RPMI8226 (cell line): Measurements from ENCODE around the gene AKAP8L.

Experiments
- DNase-seq: peaks from one replicate; pipeline ENCODE4 v3.0.0-alpha.2; 2015

Gene AKAP8L

DNA sequence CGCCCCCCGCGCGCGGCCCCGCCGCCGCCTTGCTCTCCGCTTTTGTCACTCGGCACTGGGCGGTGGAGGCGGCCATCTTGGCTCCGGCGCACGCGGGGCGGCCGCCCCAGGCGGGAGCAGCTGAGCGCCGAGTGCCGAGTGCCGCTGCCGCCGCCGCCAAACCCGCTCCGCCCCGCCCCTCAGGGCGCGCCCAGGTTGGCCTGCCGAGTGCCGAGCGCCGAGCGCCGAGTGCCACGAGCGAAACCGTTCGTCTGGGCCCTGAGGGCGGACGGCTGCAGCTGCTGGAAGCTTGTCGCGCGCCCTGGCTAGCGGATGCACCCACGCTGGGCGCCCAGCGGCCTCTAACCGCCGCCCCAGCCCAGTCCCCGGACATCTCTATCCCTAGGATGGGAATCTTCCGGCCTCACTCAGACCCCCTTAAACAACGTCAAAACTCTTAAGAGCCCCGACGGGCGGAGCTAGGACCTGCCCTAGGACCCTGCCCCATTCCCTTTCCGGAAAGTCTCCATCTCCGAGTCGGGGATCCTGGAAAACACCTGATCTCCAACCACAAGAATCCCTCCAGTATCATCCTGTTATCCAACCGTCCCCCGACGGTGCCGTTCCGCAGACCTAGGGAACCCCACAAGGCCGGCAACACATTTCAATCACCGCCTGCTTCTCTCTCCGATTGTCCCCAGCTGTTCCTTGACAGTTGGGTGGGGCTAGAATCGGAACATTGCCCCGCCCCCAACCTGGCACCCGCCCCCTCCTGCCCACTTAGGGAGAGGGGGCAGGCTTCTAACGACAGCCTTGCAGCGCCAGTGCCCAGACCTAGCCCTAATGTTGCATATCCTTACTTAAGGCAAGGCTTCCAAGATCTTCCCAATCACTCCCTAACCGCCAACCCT is 14.1 kb upstream of the AKAP8L start:
- peak; percentile 95 for DNase-seq

- DNase-seq = no peak
Observed at GRCh38 chr19:15432018-15432494, 13.3 kb upstream of the AKAP8L start.

- DNase-seq = no peak
Observed at GRCh38 chr19:15431396-15432017, 12.7 kb upstream of the AKAP8L start.

DNA sequence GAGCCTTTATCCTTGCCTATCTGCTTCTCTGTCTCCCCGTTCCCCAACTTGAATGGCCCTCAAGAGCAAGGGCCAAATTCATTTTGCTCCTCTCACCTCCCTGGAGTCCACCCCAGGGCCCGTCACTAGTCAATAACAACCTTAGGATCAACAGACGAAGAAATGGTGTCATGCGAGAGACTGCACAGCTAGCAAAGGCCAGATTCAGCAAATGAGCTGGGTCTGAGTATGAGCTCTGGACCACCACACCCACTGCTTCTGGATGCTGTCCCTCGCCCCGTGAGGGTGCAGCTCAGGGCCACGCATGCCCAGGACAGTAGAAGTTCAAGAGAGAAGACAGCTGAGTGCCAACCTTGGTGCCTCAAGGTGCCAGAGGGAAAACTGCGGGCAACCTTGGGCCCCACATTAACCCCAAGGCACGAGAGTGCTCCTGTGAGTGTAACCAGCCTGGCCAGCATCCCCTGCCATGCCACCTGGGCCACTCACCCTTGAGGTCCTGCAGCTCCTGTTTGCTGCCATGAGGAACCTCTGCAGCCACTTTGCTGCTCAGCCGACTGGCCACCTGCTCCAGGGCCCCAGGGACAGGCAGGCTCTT is 11.8 kb upstream of the AKAP8L start:
- no peak for DNase-seq

DNA sequence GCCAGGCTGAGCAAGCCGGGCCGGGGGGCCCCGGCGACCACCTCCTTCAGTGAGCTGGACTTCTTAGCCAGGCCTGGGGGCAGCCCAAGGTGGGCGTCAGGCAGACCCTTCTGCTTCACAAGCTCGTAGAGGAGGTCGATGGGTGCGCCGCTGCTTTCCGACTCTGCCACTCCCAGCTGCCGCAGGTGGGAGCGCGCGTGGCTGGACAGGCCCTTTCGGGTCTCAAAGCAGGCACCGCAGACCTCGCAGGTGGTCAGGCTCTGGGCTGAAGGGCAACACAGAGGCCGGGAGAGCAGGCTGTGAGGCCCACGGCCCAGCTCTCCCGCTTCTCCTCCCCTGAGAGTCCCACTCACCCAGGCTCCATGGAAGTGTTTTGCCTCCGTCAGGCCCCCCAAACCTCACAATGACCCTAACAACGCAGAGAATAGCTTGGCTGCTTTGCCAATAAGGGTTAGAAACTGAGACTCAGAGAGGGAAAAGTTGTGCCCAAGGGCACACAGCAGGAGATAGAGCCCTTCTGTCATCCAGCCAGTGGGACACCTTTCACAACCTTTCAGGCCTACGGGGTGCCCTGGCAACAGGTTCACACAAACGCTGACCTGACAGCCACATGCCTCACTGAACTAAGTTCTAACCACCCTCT is 11.2 kb upstream of the AKAP8L start:
- DNase-seq = no peak

GRCh38 chr19:15428956-15429824 is 10.4 kb upstream of the AKAP8L start:
- no peak for DNase-seq

- DNase-seq = no peak
Observed at GRCh38 chr19:15427991-15428471, 9.2 kb upstream of the AKAP8L start.

DNA sequence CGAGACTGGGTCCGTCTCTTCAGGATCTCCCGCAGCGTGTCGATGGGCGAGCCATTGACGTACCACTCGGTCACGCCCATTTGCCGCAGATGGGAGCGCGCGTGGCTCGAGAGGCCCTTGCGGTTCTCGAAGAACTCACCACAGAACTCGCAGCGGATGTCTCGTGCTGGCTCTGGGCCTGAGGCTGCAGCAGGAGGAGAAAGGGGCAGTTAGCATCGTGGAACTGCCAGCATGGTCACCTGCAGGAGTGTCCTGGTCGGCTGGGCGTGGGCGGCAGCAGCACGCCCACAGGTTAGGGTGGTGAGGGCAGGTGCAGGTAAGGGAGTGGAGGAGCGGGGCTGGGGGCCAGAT is 8.5 kb upstream of the AKAP8L start:
- DNase-seq = no peak

- no peak for DNase-seq
Observed at GRCh38 chr19:15426485-15427349, 7.9 kb upstream of the AKAP8L start.

DNA sequence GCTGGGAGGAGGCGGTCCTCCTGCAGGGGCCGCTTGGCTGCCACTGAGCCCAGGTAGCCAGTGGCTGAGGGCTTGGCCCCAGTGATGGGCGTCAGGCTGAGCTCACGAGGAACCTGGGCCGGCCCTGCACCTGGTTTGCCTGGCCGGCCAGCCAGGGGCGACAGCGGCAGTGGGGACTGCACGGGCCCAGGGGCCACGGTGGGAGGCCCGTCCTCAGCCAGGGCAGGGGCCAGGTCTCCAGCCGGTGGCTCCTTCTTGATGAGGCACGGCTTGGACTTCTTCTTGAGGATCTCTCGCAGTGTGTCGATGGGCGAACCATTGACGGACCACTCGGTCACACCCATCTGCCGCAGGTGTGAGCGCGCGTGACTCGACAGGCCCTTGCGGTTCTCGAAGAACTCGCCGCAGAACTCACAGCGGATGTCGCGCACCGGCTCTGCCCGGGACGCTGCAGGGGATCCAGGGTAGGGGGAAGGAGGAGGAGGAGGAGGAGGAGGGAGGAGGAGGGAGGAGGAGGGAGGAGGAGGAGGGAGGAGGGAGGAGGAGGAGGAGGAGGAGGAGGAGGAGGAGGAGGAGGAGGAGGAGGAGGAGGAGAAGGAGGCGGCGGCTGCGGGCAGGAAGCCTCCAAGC is 6.6 kb upstream of the AKAP8L start:
- DNase-seq = no peak

GRCh38 chr19:15424692-15425272 is 6.0 kb upstream of the AKAP8L start:
- DNase-seq = no peak

- no peak for DNase-seq
Observed at GRCh38 chr19:15424121-15424520, 5.3 kb upstream of the AKAP8L start.

DNA sequence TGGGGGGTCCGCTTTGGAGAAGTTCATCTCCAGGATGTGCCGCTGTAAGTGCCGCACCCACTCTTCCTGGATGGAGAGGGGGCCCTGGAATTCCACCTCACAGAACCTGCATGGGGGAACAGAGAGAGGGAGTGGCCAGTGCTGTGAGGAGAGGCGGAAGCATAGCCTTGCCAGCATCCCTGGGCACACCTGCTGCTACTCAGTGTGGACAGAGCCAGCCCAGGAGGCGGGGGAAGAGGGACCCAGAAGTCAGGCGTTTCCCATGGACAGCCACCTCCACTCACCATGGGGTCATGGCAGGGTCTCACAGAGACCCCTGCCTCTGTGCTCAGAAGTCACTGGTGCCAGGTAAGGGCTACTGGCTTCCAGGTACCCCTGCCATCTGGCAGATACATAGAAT is 4.3 kb upstream of the AKAP8L start:
- DNase-seq = no peak

- no peak for DNase-seq
Observed at GRCh38 chr19:15422296-15423075, 3.7 kb upstream of the AKAP8L start.

- DNase-seq = no peak
Observed at GRCh38 chr19:15421721-15422260, 3.0 kb upstream of the AKAP8L start.

- no peak for DNase-seq
Observed at GRCh38 chr19:15421136-15421695, 2.4 kb upstream of the AKAP8L start.

- no peak for DNase-seq
Observed at GRCh38 chr19:15419413-15420025, 731 bp upstream of the AKAP8L start.

DNA sequence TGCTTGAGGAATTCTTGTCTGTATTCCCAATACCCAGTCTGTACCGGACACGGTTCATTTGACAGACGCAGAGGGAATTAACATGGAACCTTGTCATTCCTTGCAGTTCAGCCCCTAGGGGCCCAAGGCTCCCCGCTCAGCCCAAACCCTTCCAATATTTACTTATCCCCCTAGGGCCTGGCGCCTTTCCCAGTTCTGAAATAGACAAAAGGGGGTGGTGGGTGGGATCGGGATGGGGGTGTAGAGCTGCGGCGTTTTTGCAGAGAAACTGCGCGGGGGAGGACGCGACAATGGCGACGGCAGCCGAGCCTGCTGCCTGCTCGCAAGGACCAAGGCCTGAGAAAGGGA is 583 bp downstream of the AKAP8L start:
- DNase-seq = no peak

GRCh38 chr19:15417699-15418098 is 1.1 kb downstream of the AKAP8L start:
- DNase-seq = no peak
